ENCODE data around the gene SRRM5. TPM values are rescaled to one million over a fixed set of nuclear protein-coding genes. Genes with fewer than 3 reads are reported as not detected.

The SRRM5 gene
- polyA plus RNA-seq, 1 of the 3 experiments (the other 2 are of a cell fraction): 0.15 TPM

DNA sequence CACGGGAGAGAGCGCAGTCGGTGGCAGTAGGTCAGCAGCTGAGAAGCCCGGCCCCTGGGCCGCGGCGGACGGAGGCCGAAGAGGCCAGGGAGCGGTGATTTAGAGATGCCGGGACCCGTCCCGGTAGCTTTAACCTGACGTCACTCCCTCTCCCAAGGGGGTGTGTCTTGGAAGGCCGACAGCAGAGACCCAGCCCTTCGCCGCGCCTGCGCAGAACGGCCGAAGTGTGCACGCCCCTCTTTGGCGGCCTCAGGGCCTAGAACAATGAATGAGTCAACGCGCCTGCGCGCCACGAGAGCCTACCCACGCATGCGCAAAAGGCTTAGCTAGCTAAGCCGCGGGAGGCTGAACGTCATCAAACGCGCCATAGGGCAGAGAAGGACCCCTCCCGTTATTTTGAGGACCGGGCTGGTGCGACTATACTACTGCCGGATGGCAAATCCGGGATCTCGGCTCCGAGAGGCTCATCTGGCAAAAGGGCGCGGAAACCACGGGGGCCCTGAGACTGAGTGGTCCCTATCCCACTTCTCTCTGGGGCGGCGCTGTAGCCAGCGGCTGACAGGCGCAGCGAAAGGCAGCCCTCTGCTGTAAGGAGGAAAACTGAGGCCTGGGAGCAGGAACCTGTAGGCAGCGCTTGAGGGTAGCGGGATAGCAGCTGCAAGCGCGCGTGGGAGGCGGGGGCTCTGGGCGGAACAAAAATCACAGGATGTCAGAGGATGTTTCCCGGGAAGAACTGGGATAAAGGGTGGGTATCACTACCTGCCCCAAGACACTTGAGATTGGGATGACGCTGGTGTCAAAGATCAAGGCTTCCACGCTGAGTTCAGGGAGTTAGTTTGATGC is 15.7 kb upstream of the SRRM5 start, which contains the start of the genes IRGQ and ZNF576:
Gene IRGQ (minus strand): TSS at position 136 of the 843 bp plus-strand sequence. CDS start 796 bp downstream, outside the sequence.
Gene ZNF576 (plus strand): TSS at position 597 of the 843 bp plus-strand sequence. CDS start 514 bp downstream, outside the sequence.
- no peaks in the 10 kb centered on the region for H3K9me2 ChIP-seq
- POLR2A ChIA-PET: interaction anchor here (0.6 to 1.2 kb wide), 6 partner anchors 12 to 162 kb away, joined by 3 to 5 read pairs (median 4); partner anchors contain the start of genes PINLYP and XRCC1
- H3K9ac ChIP-seq: peak within 1 kb of the TSS; percentile 94
- H3K4me3 ChIP-seq (ENCODE audit: low read depth in 2 of 2, low read length in 1 of 2): peak within 1 kb of the TSS; percentile 72 to 98
- peak within 1 kb of the TSS; percentile 93 to 98 for H3K27ac ChIP-seq (ENCODE audit: low read depth in 2 of 2, low read length in 1 of 2)
- H3K79me2 ChIP-seq (ENCODE audit: insufficient read depth): peaks cover 78% of the 10 kb centered on the region
- H4K20me1 ChIP-seq (ENCODE audit: insufficient read depth): peaks cover 9% of the 10 kb centered on the region; the same call in 1 of the 2 replicates
- H3K27me3 ChIP-seq (ENCODE audit: insufficient read depth): no peaks in the 10 kb centered on the region
- H3F3A ChIP-seq (replicated peaks; ENCODE audit: insufficient read depth): peaks cover 16% of the 10 kb centered on the region
- peak within 1 kb of the TSS; percentile 85 for H2AFZ ChIP-seq (ENCODE audit: low read depth)
- H3K36me3 ChIP-seq (replicated peaks in 1 of 2; ENCODE audit: control insufficient read depth in 1 of 2, insufficient read depth in 2 of 2, low read length in 1 of 2): peaks cover 27 to 29% of the 10 kb centered on the region in 2 experiments
- CTCF ChIA-PET: interaction anchor here (0.9 to 6.6 kb wide), 9 partner anchors 25 to 213 kb away, joined by 3 to 104 read pairs (median 4); no protein-coding TSS in a partner anchor
- peaks cover 8 to 22% of the 10 kb centered on the region in 2 experiments; a peak in 2 of 4 replicates for H3K4me1 ChIP-seq (ENCODE audit: control insufficient read depth in 1 of 2, insufficient read depth in 2 of 2, low read depth in 1 of 2, low read length in 1 of 2)
- WGBS (ENCODE audit: low lambda C conversion rate): under 1% methylated on average over 55 of the region's 60 CpGs
- no peaks in the 10 kb centered on the region for H3K9me3 ChIP-seq
- H3K4me2 ChIP-seq: peak within 1 kb of the TSS; percentile 99
- peak; percentile 97 for DNase-seq
- no peak; a peak in 1 of 4 replicates for TF ChIP-seq EP300 (IDR thresholded peaks at IDR 0.05; ENCODE audit: borderline replicate concordance in 1 of 2, low read depth in 1 of 2, low read length in 1 of 2)
- TF ChIP-seq POLR2AphosphoS5 (IDR thresholded peaks at IDR 0.05; ENCODE audit: low read depth, low read length): peak; percentile 84; the same call in 1 of the 2 replicates
- no peak for TF ChIP-seq RAD21 (IDR thresholded peaks at IDR 0.05; ENCODE audit: low read length)
- TF ChIP-seq NFIC (IDR thresholded peaks at IDR 0.05; ENCODE audit: borderline replicate concordance): no peak
- TF ChIP-seq FOSL2 (IDR thresholded peaks at IDR 0.05; ENCODE audit: borderline replicate concordance, low read depth): no peak
- TF ChIP-seq TCF12 (IDR thresholded peaks at IDR 0.05): no peak
- peak; percentile 61; the same call in 1 of the 2 replicates for TF ChIP-seq ELF1 (IDR thresholded peaks at IDR 0.05)
- TF ChIP-seq ZBTB33 (IDR thresholded peaks at IDR 0.05; ENCODE audit: borderline replicate concordance, low read depth): no peak
- TF ChIP-seq GATA2 (CRISPR knock-in tag; IDR thresholded peaks at IDR 0.05): no peak
- TF ChIP-seq JUND (IDR thresholded peaks at IDR 0.05): no peak; the same call in 1 of the 2 replicates
- peak; percentile 82; the same call in 1 of the 2 replicates for TF ChIP-seq SIN3A (IDR thresholded peaks at IDR 0.05; ENCODE audit: borderline replicate concordance, low read depth, low read length)
- TF ChIP-seq REST (IDR thresholded peaks at IDR 0.05; ENCODE audit: low read depth, low read length): 0 out of 2 replicates have a peak, but pooled peaks have one; percentile 7
- no peak for TF ChIP-seq YY1 (IDR thresholded peaks at IDR 0.05; ENCODE audit: low read depth)
- no peak for TF ChIP-seq FOXM1 (IDR thresholded peaks at IDR 0.05; ENCODE audit: low read depth)
- no peak for TF ChIP-seq SMC3 (IDR thresholded peaks at IDR 0.05; ENCODE audit: low read depth, low read length)
- no peak for TF ChIP-seq USF2 (IDR thresholded peaks at IDR 0.05; ENCODE audit: borderline replicate concordance, low read depth, low read length)
- peak; percentile 33; the same call in 1 of the 2 replicates for TF ChIP-seq PBX3 (IDR thresholded peaks at IDR 0.05)
- TF ChIP-seq, protein P1, sequence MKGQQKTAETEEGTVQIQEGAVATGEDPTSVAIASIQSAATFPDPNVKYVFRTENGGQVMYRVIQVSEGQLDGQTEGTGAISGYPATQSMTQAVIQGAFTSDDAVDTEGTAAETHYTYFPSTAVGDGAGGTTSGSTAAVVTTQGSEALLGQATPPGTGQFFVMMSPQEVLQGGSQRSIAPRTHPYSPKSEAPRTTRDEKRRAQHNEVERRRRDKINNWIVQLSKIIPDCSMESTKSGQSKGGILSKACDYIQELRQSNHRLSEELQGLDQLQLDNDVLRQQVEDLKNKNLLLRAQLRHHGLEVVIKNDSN (IDR thresholded peaks at IDR 0.05; ENCODE audit: borderline replicate concordance, low read depth): no peak
- TF ChIP-seq, protein P2, sequence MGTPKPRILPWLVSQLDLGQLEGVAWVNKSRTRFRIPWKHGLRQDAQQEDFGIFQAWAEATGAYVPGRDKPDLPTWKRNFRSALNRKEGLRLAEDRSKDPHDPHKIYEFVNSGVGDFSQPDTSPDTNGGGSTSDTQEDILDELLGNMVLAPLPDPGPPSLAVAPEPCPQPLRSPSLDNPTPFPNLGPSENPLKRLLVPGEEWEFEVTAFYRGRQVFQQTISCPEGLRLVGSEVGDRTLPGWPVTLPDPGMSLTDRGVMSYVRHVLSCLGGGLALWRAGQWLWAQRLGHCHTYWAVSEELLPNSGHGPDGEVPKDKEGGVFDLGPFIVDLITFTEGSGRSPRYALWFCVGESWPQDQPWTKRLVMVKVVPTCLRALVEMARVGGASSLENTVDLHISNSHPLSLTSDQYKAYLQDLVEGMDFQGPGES (IDR thresholded peaks at IDR 0.05; ENCODE audit: low read depth, low read length): no peak
- peak; percentile 72 for TF ChIP-seq MAX (IDR thresholded peaks at IDR 0.05; ENCODE audit: low read depth)
- no peak for TF ChIP-seq GABPA (IDR thresholded peaks at IDR 0.05; ENCODE audit: low read depth)
- no peak for TF ChIP-seq FOXJ3 (CRISPR knock-in tag; IDR thresholded peaks at IDR 0.05)
